Spleen (tissue), 11 donors: ENCODE results near the gene HAAO. TPM values are rescaled to one million over a fixed set of nuclear protein-coding genes. Genes with fewer than 3 reads are reported as not detected.
"Not testable (repeated sequence)": the region's sequence is repeated elsewhere in the genome, so short reads cannot be mapped to it uniquely, and the experiment has no call there.

Experiments
- DNase-seq: peaks from one replicate; pipeline ENCODE4 v3.0.0-alpha.2; 2020
- H3K27ac ChIP-seq, 8 donors: fragments of 200-600 bp; sonication (generic) in 7 of 8; 1 replicate in 4 of 8; 2 replicates in 4 of 8; pipeline versions ENCODE4 v1.5.0 to v1.8.0; 2016 to 2021; ENCODE audit warnings: inconsistent platforms in 4 of 8, mild to moderate bottlenecking in 4 of 8, moderate library complexity in 1 of 8
- H3K27me3 ChIP-seq, 7 donors: fragments of 200-600 bp; sonication (generic) in 6 of 7; replicated peaks in 1 of 7; 1 replicate in 4 of 7; 2 replicates in 3 of 7; pipeline versions ENCODE4 v1.5.0 to v1.8.0; 2016 to 2021; ENCODE audit warnings: inconsistent platforms in 3 of 7, mild to moderate bottlenecking in 1 of 7
- H3K36me3 ChIP-seq, 6 donors: fragments of 200-600 bp; sonication (generic) in 5 of 6; 1 replicate in 4 of 6; 2 replicates in 2 of 6; pipeline versions ENCODE4 v1.5.0 to v1.8.0; 2016 to 2021; ENCODE audit warnings: inconsistent platforms in 2 of 6
- H3K4me1 ChIP-seq, 6 donors: fragments of 200-600 bp; sonication (generic) in 5 of 6; 1 replicate in 3 of 6; 2 replicates in 3 of 6; pipeline versions ENCODE4 v1.5.0 to v1.8.0; 2016 to 2021; ENCODE audit warnings: inconsistent platforms in 3 of 6
- H3K4me3 ChIP-seq, 8 donors: fragments of 200-600 bp; sonication (generic) in 7 of 8; 1 replicate in 4 of 8; 2 replicates in 4 of 8; pipeline versions ENCODE4 v1.5.0 to v1.8.0; 2016 to 2021; ENCODE audit warnings: inconsistent platforms in 4 of 8, mild to moderate bottlenecking in 4 of 8, moderate library complexity in 2 of 8
- H3K9me3 ChIP-seq, 8 donors: fragments of 200-600 bp; sonication (generic) in 7 of 8; 1 replicate in 4 of 8; 2 replicates in 4 of 8; pipeline versions ENCODE4 v1.5.0 to v1.8.0; 2016 to 2021; ENCODE audit warnings: inconsistent platforms in 4 of 8
- CTCF ChIP-seq, 11 experiments: fragments of 200-600 bp in 7 of 11; fragments of 450-650 bp in 4 of 11; sonication (generic) in 4 of 11; IDR thresholded peaks in 8 of 11; conservative IDR thresholded peaks in 3 of 11; 1 replicate in 7 of 11; 2 replicates in 4 of 11; pipeline versions ENCODE4 v1.4.0 to v1.8.0; 2016 to 2021; ENCODE audit warnings: antibody characterized with exemption in 11 of 11, inconsistent platforms in 4 of 11, mild to moderate bottlenecking in 1 of 11
- POLR2A ChIP-seq, 3 donors: fragments of 450-650 bp; IDR thresholded peaks; one replicate each; pipeline ENCODE4 v1.5.1; 2017; ENCODE audit warnings: antibody characterized with exemption in 3 of 3, mild to moderate bottlenecking in 1 of 3
- POLR2AphosphoS5 ChIP-seq, 3 donors: sonication (generic); formaldehyde crosslinking; IDR thresholded peaks; one replicate each; pipeline ENCODE4 v1.5.1; 2017; ENCODE audit warnings: antibody characterized with exemption in 3 of 3
- WGBS, 5 donors: extraction: QIAGEN DNeasy Blood & Tissue Kit in 3 of 5; methylation state at CpG; one replicate each; pipeline versions ENCODE4 v1.1.5 to v1.1.7; 2013 to 2018; 5-methylcytosine and 5-hydroxymethylcytosine counted together
- intact Hi-C: fragments of 100-400 bp; cut with DNase I; formaldehyde crosslinking; loops from one replicate; pipeline ENCODE4 v1.15.0; 2023; ENCODE audit warnings: low total_unique reads
- polyA plus RNA-seq, 3 donors: library from polyadenylated mRNA; stranded (reverse); fragments of 200-250 nt; gene quantifications; one replicate each; pipeline ENCODE4 v1.2.1, GENCODE V29; 2013
- total RNA-seq, 7 donors: library from RNA; depleted of rRNA in 3 of 7; stranded (reverse); fragments of >200 nt in 3 of 7; fragmentation: NEBNext Ultra II Directional in 4 of 7; extraction: Animal tissue kit (Norgen Biotek cat#: 25700) in 4 of 7; gene quantifications; one replicate each; pipeline versions ENCODE4 v1.1.0 to v1.2.1, GENCODE V29; 2016 to 2021
- donor health status: healthy with polysubstance abuse.
- donor health status: DM: no; HTN: no; CAD: no; lungs with moderate emphysema.
- donor health status: DM: no; HTN: no; CAD: no.
- donor health status: Bipolar disorder and iron deficiency.
- donor health status: healthy.
- donor health status: DM: no; HTN: no; CAD: no.
- donor health status: DM: yes; HTN: yes; CAD: no.

HAAO gene
- total and polyA plus RNA-seq, 10 donors, result 2.4 to 12.3 (median 8.0) TPM

DNA sequence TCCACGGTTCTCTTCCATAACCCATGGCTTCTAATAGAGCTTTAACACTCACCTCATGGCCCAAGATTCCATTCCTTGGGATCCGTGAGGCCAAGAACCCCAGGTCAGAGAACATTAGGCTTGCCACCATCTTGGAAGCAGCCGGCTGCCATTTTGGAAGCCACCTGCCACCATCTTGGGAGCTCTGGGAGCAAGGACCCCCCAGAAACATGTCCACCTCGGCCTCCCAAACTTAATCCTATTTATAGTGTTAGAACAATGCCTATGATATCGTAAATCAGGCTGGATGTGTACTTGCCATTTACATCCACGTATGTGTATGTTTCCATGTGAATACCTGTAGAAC lies 39.9 kb upstream of the HAAO start:
- DNase-seq, result no peak
- 83 to 94% (median 85%) methylated on average over 6 of the region's 6 CpGs for WGBS, 5 donors
- Histone ChIP-seq H3K27me3 (no peaks in the 10 kb centered on the region), H3K4me1 (peaks cover 6 to 25% (median 16%) of the 10 kb centered on the region in 6 donors), H3K36me3 (no peaks in the 10 kb centered on the region), H3K4me3 (no peak overlapping the region), H3K27ac (no peak overlapping the region), H3K9me3 (no peaks in the 10 kb centered on the region)
- intact Hi-C loops, result no loop called here
- TF ChIP-seq POLR2AphosphoS5 (IDR thresholded peaks at IDR 0.05) (no peak), POLR2A (IDR thresholded peaks at IDR 0.05) (no peak), CTCF (IDR thresholded peaks at IDR 0.05 in 8 of 11, conservative IDR thresholded peaks at IDR 0.05 in 3 of 11) (no peak)

GRCh38 chr2:42831575-42832288 lies 39.3 kb upstream of the HAAO start:
- peaks cover 7 to 26% (median 17%) of the 10 kb centered on the region in 6 donors for H3K4me1 ChIP-seq
- H3K9me3 ChIP-seq, H3K27me3 ChIP-seq, intact Hi-C loops, H3K27ac ChIP-seq, H3K36me3 ChIP-seq, H3K4me3 ChIP-seq: not testable (repeated sequence)
- peak; percentile 38 for DNase-seq
- WGBS, 5 donors, result 93 to 95% (median 94%) methylated on average over 26 of the region's 26 CpGs

DNA sequence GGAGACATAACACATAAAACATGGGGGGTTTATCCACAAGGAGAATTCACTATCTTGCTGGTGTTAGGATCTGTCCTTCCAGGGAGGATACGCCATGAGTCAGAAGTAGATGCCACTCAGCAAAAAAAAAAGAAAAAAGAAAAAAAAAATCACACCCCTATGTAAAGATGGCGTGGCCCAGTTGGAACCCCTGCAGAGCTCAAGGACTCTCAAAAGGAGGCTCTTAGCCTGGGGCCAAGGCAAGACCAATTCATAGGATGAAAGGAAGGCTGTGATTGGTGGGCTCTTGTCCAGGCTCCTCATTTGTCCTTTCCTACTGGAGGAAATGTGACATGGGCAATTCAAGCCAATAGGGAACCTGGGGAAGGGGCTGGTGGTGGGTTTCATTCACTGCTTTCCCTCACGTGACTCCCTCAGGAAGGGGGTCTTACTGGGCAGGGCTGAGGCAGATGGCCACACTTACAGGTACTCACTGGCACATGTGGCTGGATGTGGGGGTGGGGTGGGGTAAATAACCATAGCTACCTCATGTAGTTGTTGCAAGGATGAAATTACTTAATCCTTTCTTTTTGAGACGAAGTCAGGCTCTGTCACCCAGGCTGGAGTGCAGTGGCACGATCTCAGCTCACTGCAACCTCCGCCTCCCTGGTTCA lies 38.7 kb upstream of the HAAO start:
- Histone ChIP-seq H3K9me3 (no peaks in the 10 kb centered on the region), H3K27ac (no peak overlapping the region), H3K4me3 (no peak overlapping the region), H3K27me3 (no peaks in the 10 kb centered on the region), H3K4me1 (peaks cover 7 to 26% (median 17%) of the 10 kb centered on the region in 6 donors), H3K36me3 (no peaks in the 10 kb centered on the region)
- no peak for DNase-seq
- TF ChIP-seq POLR2AphosphoS5 (IDR thresholded peaks at IDR 0.05) (no peak), POLR2A (IDR thresholded peaks at IDR 0.05) (no peak), CTCF (IDR thresholded peaks at IDR 0.05 in 8 of 11, conservative IDR thresholded peaks at IDR 0.05 in 3 of 11) (no peak)
- intact Hi-C loops, result no loop called here
- WGBS, 5 donors, result 82 to 90% (median 88%) methylated on average over 6 of the region's 6 CpGs

- no peaks in the 10 kb centered on the region for H3K27me3 ChIP-seq
- TF ChIP-seq POLR2AphosphoS5 (IDR thresholded peaks at IDR 0.05), result no peak
- no peak for TF ChIP-seq POLR2A (IDR thresholded peaks at IDR 0.05)
- no peak for TF ChIP-seq CTCF (IDR thresholded peaks at IDR 0.05 in 8 of 11, conservative IDR thresholded peaks at IDR 0.05 in 3 of 11)
- H3K9me3 ChIP-seq, result no peaks in the 10 kb centered on the region
- intact Hi-C loops, result loop anchor here (5.0 to 10.0 kb wide), 2 partner anchors 652 to 775 kb away; no protein-coding TSS in a partner anchor
- no peaks in the 10 kb centered on the region for H3K36me3 ChIP-seq
- H3K4me3 ChIP-seq, result no peak overlapping the region
- peak; percentile 41 for DNase-seq
- WGBS, 5 donors, result 66 to 84% (median 74%) methylated on average over 3 to 4 of the region's 4 CpGs
- H3K4me1 ChIP-seq, result peaks cover 7 to 26% (median 17%) of the 10 kb centered on the region in 6 donors
- H3K27ac ChIP-seq, result no peak overlapping the region
Measured at GRCh38 chr2:42829671-42830440, 37.5 kb upstream of the HAAO start.
